Body of pancreas (tissue), 4 donors: Measurements from ENCODE around the gene BCL2.

Experiments
- CTCF ChIP-seq, 7 experiments: fragments of 450-650 bp in 4 of 7; fragments of 200-600 bp in 3 of 7; sonication (generic) in 3 of 7; IDR thresholded peaks; one replicate each; pipeline ENCODE4 v1.5.1; 2016 to 2019; ENCODE audit warnings: antibody characterized with exemption in 7 of 7
- POLR2A ChIP-seq, 3 donors: fragments of 450-650 bp; IDR thresholded peaks; one replicate each; pipeline ENCODE4 v1.6.1; 2016; ENCODE audit warnings: antibody characterized with exemption in 3 of 3, mild to moderate bottlenecking in 2 of 3

- no peak for TF ChIP-seq CTCF (IDR thresholded peaks at IDR 0.05)
- TF ChIP-seq POLR2A (IDR thresholded peaks at IDR 0.05), result no peak
Observed at GRCh38 chr18:63078471-63078870, 241.1 kb downstream of the BCL2 start.
